Gastrocnemius medialis (tissue), 4 donors: ENCODE measurements around the gene TRIM62.

Source experiments
- POLR2A ChIP-seq, 2 donors: fragments of 450-650 bp; IDR thresholded peaks; one replicate each; pipeline ENCODE4 v1.6.1; 2017; ENCODE audit warnings: antibody characterized with exemption in 2 of 2, mild to moderate bottlenecking in 2 of 2, moderate library complexity in 2 of 2
- TF ChIP-seq, protein P1 (sequence below), 5 experiments: fragments of 450-650 bp in 3 of 5; fragments of 200-600 bp in 2 of 5; sonication (generic) in 2 of 5; IDR thresholded peaks in 4 of 5; conservative IDR thresholded peaks in 1 of 5; 1 replicate in 4 of 5; 2 replicates in 1 of 5; pipeline ENCODE4 v1.5.1; 2016 to 2019; ENCODE audit warnings: antibody characterized with exemption in 5 of 5, mild to moderate bottlenecking in 3 of 5, moderate library complexity in 3 of 5

GRCh38 chr1:33185541-33185940, 3.7 kb upstream of the TRIM62 start:
- TF ChIP-seq, protein P1, sequence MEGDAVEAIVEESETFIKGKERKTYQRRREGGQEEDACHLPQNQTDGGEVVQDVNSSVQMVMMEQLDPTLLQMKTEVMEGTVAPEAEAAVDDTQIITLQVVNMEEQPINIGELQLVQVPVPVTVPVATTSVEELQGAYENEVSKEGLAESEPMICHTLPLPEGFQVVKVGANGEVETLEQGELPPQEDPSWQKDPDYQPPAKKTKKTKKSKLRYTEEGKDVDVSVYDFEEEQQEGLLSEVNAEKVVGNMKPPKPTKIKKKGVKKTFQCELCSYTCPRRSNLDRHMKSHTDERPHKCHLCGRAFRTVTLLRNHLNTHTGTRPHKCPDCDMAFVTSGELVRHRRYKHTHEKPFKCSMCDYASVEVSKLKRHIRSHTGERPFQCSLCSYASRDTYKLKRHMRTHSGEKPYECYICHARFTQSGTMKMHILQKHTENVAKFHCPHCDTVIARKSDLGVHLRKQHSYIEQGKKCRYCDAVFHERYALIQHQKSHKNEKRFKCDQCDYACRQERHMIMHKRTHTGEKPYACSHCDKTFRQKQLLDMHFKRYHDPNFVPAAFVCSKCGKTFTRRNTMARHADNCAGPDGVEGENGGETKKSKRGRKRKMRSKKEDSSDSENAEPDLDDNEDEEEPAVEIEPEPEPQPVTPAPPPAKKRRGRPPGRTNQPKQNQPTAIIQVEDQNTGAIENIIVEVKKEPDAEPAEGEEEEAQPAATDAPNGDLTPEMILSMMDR (IDR thresholded peaks at IDR 0.05 in 4 of 5, conservative IDR thresholded peaks at IDR 0.05 in 1 of 5): no peak
- TF ChIP-seq POLR2A (IDR thresholded peaks at IDR 0.05): no peak
